SK-N-SH (cell line): ENCODE data around the gene VSIG2. TPM values are rescaled to one million over a fixed set of nuclear protein-coding genes. Genes with fewer than 3 reads are reported as not detected.

ENCODE experiments used
- CTCF ChIA-PET: fragments of 300-600, 350-600 bp; formaldehyde crosslinking; extraction: SDS; loops from one replicate; lab custom pipeline; 2021; lab: Yijun Ruan, JAX
- POLR2A ChIA-PET: fragments of 350-600 bp; sonication (Branson Sonifier 250); formaldehyde crosslinking; extraction: SDS; loops from one replicate; lab custom pipeline; 2020; ENCODE audit warnings: antibody characterized with exemption, inconsistent platforms; lab: Yijun Ruan, JAX
- DNase-seq: peaks from one replicate; pipeline ENCODE4 v3.0.0; 2012
- H2AFZ ChIP-seq: fragments of 200-600 bp; sonication (generic); 2 replicates; pipeline ENCODE4 v1.8.1; 2016; ENCODE audit warnings: antibody characterized with exemption, mild to moderate bottlenecking, low read depth
- H3F3A ChIP-seq: fragments of 200-600 bp; sonication (generic); replicated peaks from 2 replicates; pipeline ENCODE3; 2016; ENCODE audit warnings: antibody characterized with exemption, mild to moderate bottlenecking; ENCODE audit not compliant: insufficient read depth
- H3K27ac ChIP-seq, 2 experiments: fragments of 200-500 bp in 1 of 2; fragments of 200-600 bp in 1 of 2; sonication (Bioruptor generic) in 1 of 2; sonication (generic), shearing (Covaris generic) in 1 of 2; 2 replicates each; pipeline versions ENCODE4 v1.5.1 to v1.6.1; 2014 to 2016; ENCODE audit warnings: low read depth in 2 of 2, inconsistent platforms in 1 of 2, low read length in 1 of 2, mild to moderate bottlenecking in 1 of 2, mixed read lengths in 1 of 2
- H3K27me3 ChIP-seq: fragments of 200-600 bp; sonication (generic), shearing (Covaris generic); 2 replicates; pipeline ENCODE4 v1.6.1; 2016; ENCODE audit warnings: mixed run types; ENCODE audit not compliant: insufficient read depth
- H3K36me3 ChIP-seq, 2 experiments: fragments of 200-500 bp in 1 of 2; fragments of 200-600 bp in 1 of 2; sonication (Bioruptor generic) in 1 of 2; sonication (generic) in 1 of 2; replicated peaks in 1 of 2; 2 replicates each; pipeline versions ENCODE3 to v1.5.1; 2014 to 2016; ENCODE audit warnings: low read length in 1 of 2, mild to moderate bottlenecking in 1 of 2; ENCODE audit not compliant: insufficient read depth in 2 of 2, control insufficient read depth in 1 of 2
- H3K4me1 ChIP-seq, 2 experiments: fragments of 200-500 bp in 1 of 2; fragments of 200-600 bp in 1 of 2; sonication (Bioruptor generic) in 1 of 2; sonication (generic), shearing (Covaris generic) in 1 of 2; 2 replicates each; pipeline versions ENCODE4 v1.5.1 to v1.6.1; 2014 to 2016; ENCODE audit warnings: low read depth in 1 of 2, low read length in 1 of 2, mixed run types in 1 of 2; ENCODE audit not compliant: insufficient read depth in 2 of 2, control insufficient read depth in 1 of 2
- H3K4me2 ChIP-seq: fragments of 200-600 bp; sonication (generic), shearing (Covaris generic); 2 replicates; pipeline ENCODE4 v1.6.1; 2017; ENCODE audit warnings: mixed run types
- H3K4me3 ChIP-seq, 2 experiments: fragments of 200-500 bp in 1 of 2; fragments of 200-600 bp in 1 of 2; sonication (Bioruptor generic) in 1 of 2; sonication (generic), shearing (Covaris generic) in 1 of 2; 2 replicates each; pipeline versions ENCODE4 v1.5.1 to v1.8.1; 2014 to 2016; ENCODE audit warnings: low read depth in 2 of 2, inconsistent platforms in 1 of 2, low read length in 1 of 2, mild to moderate bottlenecking in 1 of 2, mixed read lengths in 1 of 2, moderate library complexity in 1 of 2
- H3K79me2 ChIP-seq: fragments of 200-600 bp; sonication (generic); 2 replicates; pipeline ENCODE4 v1.8.1; 2017; ENCODE audit warnings: mild to moderate bottlenecking; ENCODE audit not compliant: insufficient read depth
- H3K9ac ChIP-seq: fragments of 200-600 bp; sonication (generic); 2 replicates; pipeline ENCODE4 v1.6.1; 2017; ENCODE audit warnings: mixed run types
- H3K9me2 ChIP-seq: fragments of 200-600 bp; sonication (generic); 2 replicates; pipeline ENCODE4 v1.6.1; 2017; ENCODE audit warnings: mixed run types
- H3K9me3 ChIP-seq: fragments of 200-600 bp; sonication (generic); 2 replicates; pipeline ENCODE4 v1.6.1; 2017; ENCODE audit warnings: mixed run types, mild to moderate bottlenecking, moderate library complexity
- H4K20me1 ChIP-seq: fragments of 200-600 bp; sonication (generic); 2 replicates; pipeline ENCODE4 v1.6.1; 2017; ENCODE audit warnings: mild to moderate bottlenecking, mixed run types; ENCODE audit not compliant: insufficient read depth
- EP300 ChIP-seq, 2 experiments: IDR thresholded peaks; 2 replicates each; pipeline versions ENCODE4 v1.4.0 to v1.6.1; 2012; ENCODE audit warnings: borderline replicate concordance in 1 of 2, low read depth in 1 of 2, low read length in 1 of 2
- FOXJ3 ChIP-seq: sonication (generic); formaldehyde crosslinking; IDR thresholded peaks from 2 replicates; pipeline ENCODE4 v1.5.1; 2020; ENCODE audit warnings: mild to moderate bottlenecking, missing genetic modification reagents
- RXRA ChIP-seq: IDR thresholded peaks from 2 replicates; pipeline ENCODE4 v1.4.0; 2012; ENCODE audit warnings: low read depth, mild to moderate bottlenecking, borderline replicate concordance
- SIN3A ChIP-seq: IDR thresholded peaks from 2 replicates; pipeline ENCODE4 v1.6.1; 2012; ENCODE audit warnings: low read depth, mild to moderate bottlenecking, low read length, moderate library complexity, borderline replicate concordance
- TAF1 ChIP-seq: IDR thresholded peaks from 2 replicates; pipeline ENCODE4 v1.6.1; 2012; ENCODE audit warnings: low read depth, mild to moderate bottlenecking, low read length, moderate library complexity, borderline replicate concordance
- ZBTB33 ChIP-seq: IDR thresholded peaks from 2 replicates; pipeline ENCODE4 v1.4.0; 2012; ENCODE audit warnings: low read depth, borderline replicate concordance
- whole genome bisulfite sequencing: methylation state at CpG from one replicate; pipeline ENCODE4 v1.1.6; 2017; ENCODE audit warnings: low lambda C conversion rate; 5-methylcytosine and 5-hydroxymethylcytosine counted together
- polyA plus RNA-seq, 3 experiments: library from polyadenylated mRNA; depleted of rRNA; stranded (reverse); fragments of >200 nt; gene quantifications; 2 replicates each; pipeline ENCODE4 v1.2.3, GENCODE V29; 2012
- TF ChIP-seq, protein P1 (sequence below): IDR thresholded peaks from 2 replicates; pipeline ENCODE4 v1.6.1; 2012; ENCODE audit warnings: mild to moderate bottlenecking, low read depth, low read length, moderate library complexity
- TF ChIP-seq, protein P2 (sequence below): fragments of 200-600 bp; sonication (generic); IDR thresholded peaks from 2 replicates; pipeline ENCODE4 v1.6.1; 2017; ENCODE audit warnings: antibody characterized with exemption, mild to moderate bottlenecking, moderate library complexity
- TF ChIP-seq, protein P3 (sequence below): IDR thresholded peaks from 2 replicates; pipeline ENCODE4 v1.4.0; 2012; ENCODE audit warnings: low read depth, borderline replicate concordance

VSIG2 gene
- polyA plus RNA-seq, 1 of the 3 experiments (the other 2 are of a cell fraction): not detected

DNA sequence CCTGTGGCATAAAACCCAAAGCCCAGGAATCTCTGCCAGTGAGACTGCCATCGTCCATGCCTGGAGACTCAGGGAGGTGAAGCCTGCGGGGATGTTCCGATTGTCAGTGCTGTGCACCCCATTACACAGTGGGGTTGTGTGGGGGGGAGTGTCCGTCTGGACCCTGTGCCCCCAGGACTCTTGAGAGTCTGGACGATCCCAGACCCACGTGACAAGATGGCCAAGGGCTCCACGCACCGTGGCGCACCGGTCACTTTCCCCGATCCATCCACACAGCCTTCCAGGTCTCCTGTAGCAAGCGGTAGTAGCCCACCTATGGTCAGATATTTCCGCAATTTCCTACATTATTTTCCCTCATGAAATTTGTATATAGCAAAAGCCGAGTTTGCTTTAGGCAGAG, 33.3 kb downstream of the VSIG2 start:
- CTCF ChIA-PET: interaction anchor here (1.1 kb wide), 1 partner anchor 710 kb away, joined by 3 read pairs; no protein-coding TSS in a partner anchor
- WGBS: 92% methylated on average over 3 of the region's 14 CpGs

More for the DNA sequence above, 33.3 kb downstream of the VSIG2 start:
- DNase-seq: no peak
- Histone ChIP-seq H3K4me2 (no peak overlapping the region), H3K36me3 (no peaks in the 10 kb centered on the region), H3K9ac (no peak overlapping the region), H3K9me3 (no peaks in the 10 kb centered on the region), H3K27me3 (no peaks in the 10 kb centered on the region), H3K4me1 (peaks cover 11% of the 10 kb centered on the region in 2 experiments; a peak in 2 of 4 replicates), H2AFZ (no peak overlapping the region), H3F3A (no peaks in the 10 kb centered on the region), H3K79me2 (no peaks in the 10 kb centered on the region), H4K20me1 (no peaks in the 10 kb centered on the region), H3K9me2 (no peaks in the 10 kb centered on the region), H3K4me3 (no peak overlapping the region), H3K27ac (no peak overlapping the region)
- TF ChIP-seq TAF1 (no peak), FOXJ3 (CRISPR knock-in tag) (no peak), EP300 (IDR thresholded peaks at IDR 0.05; ENCODE audit: borderline replicate concordance in 1 of 2, low read depth in 1 of 2, low read length in 1 of 2) (no peak), ZBTB33 (no peak), SIN3A (no peak), RXRA (no peak)
- TF ChIP-seq, protein P1, sequence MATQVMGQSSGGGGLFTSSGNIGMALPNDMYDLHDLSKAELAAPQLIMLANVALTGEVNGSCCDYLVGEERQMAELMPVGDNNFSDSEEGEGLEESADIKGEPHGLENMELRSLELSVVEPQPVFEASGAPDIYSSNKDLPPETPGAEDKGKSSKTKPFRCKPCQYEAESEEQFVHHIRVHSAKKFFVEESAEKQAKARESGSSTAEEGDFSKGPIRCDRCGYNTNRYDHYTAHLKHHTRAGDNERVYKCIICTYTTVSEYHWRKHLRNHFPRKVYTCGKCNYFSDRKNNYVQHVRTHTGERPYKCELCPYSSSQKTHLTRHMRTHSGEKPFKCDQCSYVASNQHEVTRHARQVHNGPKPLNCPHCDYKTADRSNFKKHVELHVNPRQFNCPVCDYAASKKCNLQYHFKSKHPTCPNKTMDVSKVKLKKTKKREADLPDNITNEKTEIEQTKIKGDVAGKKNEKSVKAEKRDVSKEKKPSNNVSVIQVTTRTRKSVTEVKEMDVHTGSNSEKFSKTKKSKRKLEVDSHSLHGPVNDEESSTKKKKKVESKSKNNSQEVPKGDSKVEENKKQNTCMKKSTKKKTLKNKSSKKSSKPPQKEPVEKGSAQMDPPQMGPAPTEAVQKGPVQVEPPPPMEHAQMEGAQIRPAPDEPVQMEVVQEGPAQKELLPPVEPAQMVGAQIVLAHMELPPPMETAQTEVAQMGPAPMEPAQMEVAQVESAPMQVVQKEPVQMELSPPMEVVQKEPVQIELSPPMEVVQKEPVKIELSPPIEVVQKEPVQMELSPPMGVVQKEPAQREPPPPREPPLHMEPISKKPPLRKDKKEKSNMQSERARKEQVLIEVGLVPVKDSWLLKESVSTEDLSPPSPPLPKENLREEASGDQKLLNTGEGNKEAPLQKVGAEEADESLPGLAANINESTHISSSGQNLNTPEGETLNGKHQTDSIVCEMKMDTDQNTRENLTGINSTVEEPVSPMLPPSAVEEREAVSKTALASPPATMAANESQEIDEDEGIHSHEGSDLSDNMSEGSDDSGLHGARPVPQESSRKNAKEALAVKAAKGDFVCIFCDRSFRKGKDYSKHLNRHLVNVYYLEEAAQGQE: no peak
- TF ChIP-seq, protein P2, sequence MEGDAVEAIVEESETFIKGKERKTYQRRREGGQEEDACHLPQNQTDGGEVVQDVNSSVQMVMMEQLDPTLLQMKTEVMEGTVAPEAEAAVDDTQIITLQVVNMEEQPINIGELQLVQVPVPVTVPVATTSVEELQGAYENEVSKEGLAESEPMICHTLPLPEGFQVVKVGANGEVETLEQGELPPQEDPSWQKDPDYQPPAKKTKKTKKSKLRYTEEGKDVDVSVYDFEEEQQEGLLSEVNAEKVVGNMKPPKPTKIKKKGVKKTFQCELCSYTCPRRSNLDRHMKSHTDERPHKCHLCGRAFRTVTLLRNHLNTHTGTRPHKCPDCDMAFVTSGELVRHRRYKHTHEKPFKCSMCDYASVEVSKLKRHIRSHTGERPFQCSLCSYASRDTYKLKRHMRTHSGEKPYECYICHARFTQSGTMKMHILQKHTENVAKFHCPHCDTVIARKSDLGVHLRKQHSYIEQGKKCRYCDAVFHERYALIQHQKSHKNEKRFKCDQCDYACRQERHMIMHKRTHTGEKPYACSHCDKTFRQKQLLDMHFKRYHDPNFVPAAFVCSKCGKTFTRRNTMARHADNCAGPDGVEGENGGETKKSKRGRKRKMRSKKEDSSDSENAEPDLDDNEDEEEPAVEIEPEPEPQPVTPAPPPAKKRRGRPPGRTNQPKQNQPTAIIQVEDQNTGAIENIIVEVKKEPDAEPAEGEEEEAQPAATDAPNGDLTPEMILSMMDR: no peak
- TF ChIP-seq, protein P3, sequence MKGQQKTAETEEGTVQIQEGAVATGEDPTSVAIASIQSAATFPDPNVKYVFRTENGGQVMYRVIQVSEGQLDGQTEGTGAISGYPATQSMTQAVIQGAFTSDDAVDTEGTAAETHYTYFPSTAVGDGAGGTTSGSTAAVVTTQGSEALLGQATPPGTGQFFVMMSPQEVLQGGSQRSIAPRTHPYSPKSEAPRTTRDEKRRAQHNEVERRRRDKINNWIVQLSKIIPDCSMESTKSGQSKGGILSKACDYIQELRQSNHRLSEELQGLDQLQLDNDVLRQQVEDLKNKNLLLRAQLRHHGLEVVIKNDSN: no peak
- POLR2A ChIA-PET: no interaction called here
